SK-N-MC (cell line): ENCODE results near the gene HEATR1.
A peak's percentile ranks its signal among the peaks of the same experiment; 100 is the strongest.

Experiments used
- DNase-seq: peaks from one replicate; pipeline ENCODE4 v3.0.0-alpha.2; 2011; ENCODE audit warnings: low read depth, low spot score
- H3K27ac ChIP-seq: fragments of 200-600 bp; sonication (generic); 2 replicates; pipeline ENCODE4 v1.5.1; 2016; ENCODE audit warnings: mixed run types
- H3K36me3 ChIP-seq: fragments of 200-600 bp; sonication (generic); 2 replicates; pipeline ENCODE4 v1.6.1; 2017; ENCODE audit warnings: antibody characterized with exemption, low read length, mixed read lengths; ENCODE audit not compliant: insufficient read depth
- H3K4me3 ChIP-seq: fragments of 200-600 bp; sonication (generic); 2 replicates; pipeline ENCODE4 v1.5.1; 2016
- H3K9ac ChIP-seq: fragments of 200-600 bp; sonication (generic); 2 replicates; pipeline ENCODE4 v1.8.0; 2017; ENCODE audit warnings: mixed run types, mixed read lengths; ENCODE audit not compliant: insufficient read length
- H3K9me3 ChIP-seq: fragments of 200-600 bp; sonication (generic); 2 replicates; pipeline ENCODE4 v1.6.1; 2017; ENCODE audit warnings: low read depth, mild to moderate bottlenecking, antibody characterized with exemption, low read length, moderate library complexity, mixed read lengths
- EZH2 ChIP-seq: fragments of 200-600 bp; sonication (generic); IDR thresholded peaks from one replicate; pipeline ENCODE4 v1.6.1; 2017; ENCODE audit warnings: antibody characterized with exemption
- FOXP2 ChIP-seq: optimal IDR thresholded peaks from 2 replicates; pipeline ENCODE3; 2011; ENCODE audit warnings: mild to moderate bottlenecking, moderate library complexity; ENCODE audit not compliant: insufficient read depth; ENCODE audit errors: extremely low read length, control extremely low read depth
- POLR2AphosphoS5 ChIP-seq: IDR thresholded peaks from 2 replicates; pipeline ENCODE4 v1.6.1; 2012; ENCODE audit warnings: mild to moderate bottlenecking, low read depth, low read length, borderline replicate concordance

HEATR1 gene

DNA sequence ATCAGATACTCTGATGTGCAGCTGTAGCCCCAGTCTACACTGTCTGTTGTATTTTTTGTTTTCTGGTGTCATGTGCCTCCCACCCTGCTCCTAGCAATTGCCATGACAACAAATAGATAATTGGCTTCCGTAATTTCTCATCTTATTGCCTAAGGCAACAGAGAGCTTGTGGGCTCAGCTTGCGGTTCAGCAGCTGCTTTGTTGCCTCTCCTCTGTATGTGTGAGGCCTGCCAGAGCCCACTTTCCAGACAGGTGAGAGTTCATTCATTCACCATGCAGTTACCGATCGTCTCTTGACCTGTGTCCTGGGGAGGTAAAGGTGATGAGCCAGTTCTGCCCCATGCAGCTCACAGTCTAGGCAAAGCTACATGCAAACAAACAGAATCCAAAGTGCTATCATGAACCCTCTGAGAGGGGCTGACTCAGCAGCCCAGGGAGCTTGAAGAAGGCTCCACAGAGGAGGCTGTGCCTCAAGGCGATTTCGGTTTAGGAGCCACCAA lies 68.6 kb downstream of the HEATR1 start:
- peak; percentile 85 for DNase-seq
- Histone ChIP-seq H3K9ac (peak overlapping the region; percentile 30), H3K36me3 (no peaks in the 10 kb centered on the region), H3K9me3 (no peaks in the 10 kb centered on the region), H3K4me3 (peak overlapping the region; percentile 71), H3K27ac (peak overlapping the region; percentile 88)
- TF ChIP-seq EZH2 (no peak), FOXP2 (peak; percentile 59), POLR2AphosphoS5 (peak; percentile 27; the same call in 1 of the 2 replicates)

DNA sequence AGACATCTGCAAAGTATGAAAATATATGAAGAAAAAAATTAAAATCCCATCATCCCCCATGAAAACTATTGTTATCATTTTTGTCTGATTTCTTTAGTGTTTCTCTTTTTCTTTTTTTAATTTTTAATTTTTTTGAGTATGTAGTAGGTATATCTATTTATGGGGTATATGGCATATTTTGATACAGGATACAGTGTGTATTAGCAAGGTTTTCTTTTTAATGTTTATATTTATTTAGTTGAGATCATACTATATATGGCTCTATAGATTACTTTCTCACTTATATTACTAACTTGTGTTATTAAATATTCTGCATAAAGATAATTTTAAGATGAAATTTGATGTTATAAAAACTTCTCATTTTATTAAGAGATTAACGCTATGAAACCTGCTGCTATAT lies 69.1 kb downstream of the HEATR1 start:
- Histone ChIP-seq H3K9ac (peak overlapping the region; percentile 30), H3K9me3 (no peaks in the 10 kb centered on the region), H3K36me3 (no peaks in the 10 kb centered on the region), H3K27ac (peak overlapping the region; percentile 88; the same call in 1 of the 2 replicates), H3K4me3 (peak overlapping the region; percentile 71)
- no peak for DNase-seq
- no peak for TF ChIP-seq POLR2AphosphoS5
- TF ChIP-seq EZH2: no peak
- TF ChIP-seq FOXP2: no peak

DNA sequence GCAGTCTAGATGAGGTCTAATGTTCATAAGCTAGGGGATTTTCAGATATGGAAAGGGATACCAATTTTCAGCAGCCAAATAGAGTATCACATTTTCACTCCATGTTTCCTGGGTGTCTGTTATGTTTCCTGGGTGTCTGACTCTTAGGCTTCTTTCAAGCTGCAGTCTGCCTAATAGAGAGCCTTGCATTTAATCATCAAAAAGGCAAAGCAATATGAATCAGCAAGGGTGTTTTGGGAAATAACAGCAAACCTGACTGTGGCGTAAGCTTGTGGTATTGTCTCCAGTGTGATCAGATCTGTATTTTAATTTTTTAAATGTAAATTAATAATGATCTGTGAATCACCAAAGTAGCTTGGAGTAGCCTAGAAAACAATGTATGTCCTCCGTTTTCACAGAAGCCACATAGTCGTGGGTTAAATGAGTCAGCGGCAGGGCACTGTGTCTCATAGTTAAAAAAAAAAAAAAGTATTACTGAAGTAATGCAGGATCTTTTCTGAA lies 70.1 kb downstream of the HEATR1 start:
- TF ChIP-seq EZH2 (no peak), FOXP2 (no peak), POLR2AphosphoS5 (no peak)

DNA sequence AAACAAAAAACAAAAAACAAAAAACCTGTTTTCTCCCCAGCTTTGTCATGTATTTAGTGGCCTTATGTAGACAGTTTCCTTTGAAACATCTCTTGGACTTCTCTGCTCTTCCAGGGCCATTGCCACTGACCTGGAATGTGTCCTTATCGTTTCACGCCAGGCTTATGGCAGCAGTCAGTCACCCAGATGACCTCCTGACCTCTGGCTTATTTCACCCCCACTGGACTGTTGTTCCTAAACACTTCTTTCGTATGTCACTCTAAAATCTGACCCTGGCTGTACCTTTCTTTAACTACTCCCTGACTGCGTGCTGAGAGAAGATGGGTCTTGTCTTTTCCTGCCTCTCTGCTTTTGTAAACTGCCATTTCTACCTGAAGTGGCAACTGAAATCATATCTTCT lies 71.5 kb downstream of the HEATR1 start:
- H3K4me3 ChIP-seq: no peak overlapping the region
- no peaks in the 10 kb centered on the region for H3K36me3 ChIP-seq
- no peak overlapping the region for H3K27ac ChIP-seq
- no peak for TF ChIP-seq EZH2
- TF ChIP-seq FOXP2: no peak
- no peak for TF ChIP-seq POLR2AphosphoS5
- H3K9me3 ChIP-seq: no peaks in the 10 kb centered on the region
- no peak overlapping the region for H3K9ac ChIP-seq
- DNase-seq: no peak

More for the DNA sequence above, 70.1 kb downstream of the HEATR1 start:
- peak overlapping the region; percentile 33 for H3K27ac ChIP-seq
- no peak for DNase-seq
- H3K4me3 ChIP-seq: no peak overlapping the region
- no peaks in the 10 kb centered on the region for H3K9me3 ChIP-seq
- no peak overlapping the region for H3K9ac ChIP-seq
- H3K36me3 ChIP-seq: no peaks in the 10 kb centered on the region

DNA sequence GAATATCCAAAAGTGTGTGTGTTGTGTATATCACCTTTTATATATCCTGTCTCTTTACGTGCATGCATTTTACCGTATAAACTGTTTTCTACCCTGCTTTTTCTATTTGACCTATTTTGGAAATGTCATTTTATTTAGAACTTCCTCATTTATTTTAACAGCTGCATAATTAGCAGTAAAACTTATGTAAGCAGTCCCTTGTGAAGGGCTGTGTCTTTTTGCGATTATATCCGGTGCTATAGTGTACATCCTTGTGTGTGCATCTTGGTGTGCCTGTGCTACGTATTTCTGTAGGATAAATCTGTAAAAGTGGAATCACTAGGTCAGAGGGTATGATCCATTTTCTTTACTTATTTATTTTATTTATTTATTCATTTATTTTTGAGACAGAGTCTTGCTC lies 73.4 kb downstream of the HEATR1 start:
- Histone ChIP-seq H3K27ac (peak overlapping the region; percentile 74), H3K9me3 (no peaks in the 10 kb centered on the region), H3K9ac (no peak overlapping the region), H3K4me3 (peak overlapping the region; percentile 13), H3K36me3 (no peaks in the 10 kb centered on the region)
- DNase-seq: no peak
- TF ChIP-seq FOXP2 (no peak), POLR2AphosphoS5 (no peak), EZH2 (no peak)

DNA sequence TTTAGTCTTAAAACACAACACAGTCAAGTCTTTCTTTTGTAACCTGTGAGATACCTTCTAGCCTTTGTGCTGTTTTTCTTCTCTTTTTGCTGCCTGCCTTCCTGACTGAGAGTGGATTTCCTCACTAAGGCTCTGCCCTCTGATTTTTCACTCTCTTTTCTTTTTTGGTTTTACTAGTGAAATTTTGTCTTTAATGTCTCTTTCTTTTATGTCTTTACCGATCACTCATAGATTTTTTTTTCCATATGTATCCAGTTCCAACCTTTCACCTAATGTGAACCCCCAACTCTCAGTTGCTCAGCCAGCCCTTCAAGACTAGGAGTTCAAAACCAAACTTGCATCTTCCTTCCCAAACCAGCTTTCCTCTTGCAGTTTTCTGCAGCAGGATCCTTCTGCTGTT lies 74.0 kb downstream of the HEATR1 start:
- Histone ChIP-seq H3K27ac (peak overlapping the region; percentile 74), H3K36me3 (no peaks in the 10 kb centered on the region), H3K4me3 (no peak overlapping the region), H3K9ac (no peak overlapping the region), H3K9me3 (no peaks in the 10 kb centered on the region)
- no peak for DNase-seq
- TF ChIP-seq FOXP2 (no peak), EZH2 (no peak), POLR2AphosphoS5 (no peak)

DNA sequence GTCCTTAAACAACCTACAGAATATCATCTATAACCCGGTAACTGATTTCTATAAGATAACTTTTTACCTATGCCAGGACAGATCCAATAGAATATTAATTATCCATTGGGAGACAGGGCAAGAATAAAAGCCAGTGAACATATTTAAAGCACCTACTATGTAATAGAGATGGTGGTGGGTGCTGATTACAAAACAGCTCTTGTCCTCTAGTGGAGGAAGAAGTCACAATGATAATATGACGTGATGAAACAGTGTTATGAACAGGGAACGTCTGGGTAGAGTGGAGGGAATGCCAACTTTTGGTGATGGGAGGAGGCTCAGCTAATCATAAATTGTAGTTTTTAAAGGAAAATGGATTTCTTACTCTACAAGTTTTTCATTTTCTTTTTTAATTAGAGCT lies 78.2 kb downstream of the HEATR1 start:
- H3K4me3 ChIP-seq: no peak overlapping the region
- no peak for DNase-seq
- no peaks in the 10 kb centered on the region for H3K36me3 ChIP-seq
- TF ChIP-seq EZH2: no peak
- TF ChIP-seq FOXP2: no peak
- no peak for TF ChIP-seq POLR2AphosphoS5
- peak overlapping the region; percentile 71 for H3K27ac ChIP-seq
- no peak overlapping the region for H3K9ac ChIP-seq
- H3K9me3 ChIP-seq: no peaks in the 10 kb centered on the region

DNA sequence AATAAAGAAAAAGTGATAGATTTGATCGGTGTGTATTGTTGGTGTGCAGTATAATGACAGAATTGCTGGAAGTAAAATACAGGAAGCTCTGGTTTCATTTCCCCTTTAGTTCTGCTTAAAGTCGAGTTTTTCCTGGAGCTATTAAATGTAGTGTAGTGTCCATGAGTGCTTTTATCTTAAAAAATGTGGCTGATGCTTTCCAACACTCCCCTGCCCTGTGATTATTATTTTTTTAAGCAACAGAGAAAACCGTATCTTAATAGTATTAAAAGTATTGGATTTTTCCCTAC lies 79.5 kb downstream of the HEATR1 start:
- DNase-seq: no peak
- H3K36me3 ChIP-seq: no peaks in the 10 kb centered on the region
- peak overlapping the region; percentile 67; the same call in 1 of the 2 replicates for H3K27ac ChIP-seq
- no peaks in the 10 kb centered on the region for H3K9me3 ChIP-seq
- TF ChIP-seq POLR2AphosphoS5 (no peak), FOXP2 (no peak), EZH2 (no peak)
- peak overlapping the region; percentile 27 for H3K9ac ChIP-seq
- H3K4me3 ChIP-seq: peak overlapping the region; percentile 64

DNA sequence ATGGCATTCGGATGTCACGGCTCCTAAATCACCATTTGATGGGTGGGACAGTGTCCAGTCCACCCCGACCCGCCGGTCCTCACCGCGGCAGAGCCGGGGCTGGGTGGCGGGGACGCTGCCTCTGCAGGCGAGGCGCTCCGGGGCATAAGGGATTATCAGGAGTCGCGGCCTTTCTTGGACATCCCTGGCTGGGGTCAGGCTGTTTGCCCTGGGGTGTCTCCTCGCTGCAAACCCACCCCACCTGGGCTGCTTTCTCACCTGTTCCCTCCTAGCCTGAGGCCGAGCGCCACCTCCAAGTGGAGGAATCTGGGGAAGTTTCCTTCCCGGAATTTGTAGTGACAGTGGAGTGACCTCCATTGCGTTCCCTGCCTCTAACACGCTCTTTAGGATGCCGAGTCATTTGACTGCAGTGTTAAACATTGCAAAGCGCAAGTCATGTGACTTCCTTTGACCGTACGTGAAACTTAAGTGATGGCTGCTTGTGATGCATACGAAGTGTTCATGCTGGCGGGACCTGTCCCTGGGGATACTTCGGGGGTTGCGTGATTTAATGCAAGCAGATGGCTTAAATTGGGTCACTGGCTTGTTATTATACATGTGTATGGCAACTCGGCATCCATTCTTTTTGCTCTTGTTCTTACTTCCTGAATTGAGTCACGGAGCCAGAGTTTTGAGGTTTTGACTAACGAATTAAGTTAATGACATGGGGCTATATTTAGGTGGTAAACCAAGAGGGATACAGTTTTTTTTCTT lies 80.0 kb downstream of the HEATR1 start:
- TF ChIP-seq EZH2 (no peak), POLR2AphosphoS5 (peak; percentile 49; the same call in 1 of the 2 replicates)
- H3K36me3 ChIP-seq: no peaks in the 10 kb centered on the region
- peak overlapping the region; percentile 64 for H3K4me3 ChIP-seq
- H3K27ac ChIP-seq: peak overlapping the region; percentile 67; the same call in 1 of the 2 replicates
- DNase-seq: peak; percentile 64
- H3K9ac ChIP-seq: peak overlapping the region; percentile 27
- H3K9me3 ChIP-seq: no peaks in the 10 kb centered on the region

DNA sequence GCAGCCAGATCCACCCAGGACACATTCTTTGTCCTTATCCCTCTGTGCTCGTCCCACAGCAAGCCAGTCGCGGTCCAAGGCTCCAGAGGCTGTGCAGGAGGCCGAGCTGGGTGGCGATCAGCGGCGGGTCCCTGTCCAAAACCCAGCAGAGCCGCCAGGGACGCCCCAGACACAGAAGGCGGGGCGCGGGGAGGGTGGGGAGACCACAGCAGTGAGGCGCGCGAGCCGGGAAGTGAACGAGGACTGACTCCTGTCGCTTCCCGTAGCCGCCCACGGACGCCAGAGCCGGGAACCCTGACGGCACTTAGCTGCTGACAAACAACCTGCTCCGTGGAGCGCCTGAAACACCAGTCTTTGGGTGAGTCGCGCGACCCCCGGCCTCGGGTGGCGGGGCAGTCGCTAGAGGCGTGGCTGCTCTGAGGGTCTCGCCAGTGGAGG lies 80.6 kb downstream of the HEATR1 start, which contains the start of gene LGALS8:
Gene LGALS8 (plus strand): TSS at position 279 of the 438 bp plus-strand sequence. CDS start 2,089 bp downstream, outside the sequence.
- Histone ChIP-seq H3K4me3 (peak within 1 kb of the TSS; percentile 64), H3K9me3 (no peaks in the 10 kb centered on the region), H3K36me3 (no peaks in the 10 kb centered on the region), H3K9ac (peak within 1 kb of the TSS; percentile 27), H3K27ac (peak within 1 kb of the TSS; percentile 67; the same call in 1 of the 2 replicates)
- DNase-seq: no peak
- TF ChIP-seq EZH2: no peak
- TF ChIP-seq FOXP2: no peak
- TF ChIP-seq POLR2AphosphoS5: no peak
